ENCODE data around the gene ABHD15. TPM values are rescaled to one million over a fixed set of nuclear protein-coding genes. Genes with fewer than 3 reads are reported as not detected.

ABHD15 gene
- polyA plus RNA-seq, 10 donors = 3.1 to 5.1 (median 4.0) TPM

DNA sequence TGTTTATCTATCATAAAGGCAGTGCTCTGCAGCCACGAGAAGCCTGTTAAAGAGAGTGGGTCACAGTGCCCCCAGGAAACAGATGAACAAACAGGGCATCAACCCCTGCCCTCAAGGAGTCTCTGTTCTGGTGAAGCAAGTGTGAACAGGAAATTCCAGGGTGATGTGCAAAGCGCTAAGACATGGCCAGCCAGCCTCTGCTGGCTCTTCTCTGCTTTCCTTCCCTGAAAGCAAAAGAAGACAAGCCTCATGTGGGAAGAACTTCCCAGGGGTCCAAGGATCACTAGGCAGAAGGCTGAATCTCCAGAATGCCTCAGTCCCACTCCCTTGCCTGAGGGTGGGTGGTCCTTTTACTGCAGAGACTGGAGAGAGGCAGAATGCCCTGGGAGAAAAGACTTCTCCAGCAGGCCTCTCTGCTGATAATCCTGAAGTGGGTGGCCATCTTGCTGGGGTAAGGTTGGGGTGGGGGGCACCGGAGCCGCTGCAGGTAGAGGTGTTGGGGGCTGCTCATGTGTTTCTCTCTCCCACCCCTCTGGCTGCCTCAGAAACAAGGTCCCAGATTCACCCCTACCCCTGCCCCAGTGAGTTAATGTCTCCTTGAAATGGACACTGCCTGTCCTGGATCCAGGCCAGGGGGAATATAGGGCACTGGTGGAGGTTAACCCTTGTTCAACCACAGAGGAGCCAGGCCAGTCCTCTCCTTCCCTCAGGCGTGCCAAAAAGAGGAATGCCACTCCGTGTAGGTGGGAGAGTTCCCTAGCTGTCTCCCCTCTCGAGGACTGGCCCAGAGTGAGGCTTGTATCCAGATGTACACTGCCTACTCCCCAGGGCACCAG, 28.5 kb upstream of the ABHD15 start:
- no peak for DNase-seq

- DNase-seq = no peak
These were observed 27.8 kb upstream of the ABHD15 start for GRCh38 chr17:29594519-29595090.

- DNase-seq = no peak
These were observed 27.0 kb upstream of the ABHD15 start for GRCh38 chr17:29593591-29594518.

DNA sequence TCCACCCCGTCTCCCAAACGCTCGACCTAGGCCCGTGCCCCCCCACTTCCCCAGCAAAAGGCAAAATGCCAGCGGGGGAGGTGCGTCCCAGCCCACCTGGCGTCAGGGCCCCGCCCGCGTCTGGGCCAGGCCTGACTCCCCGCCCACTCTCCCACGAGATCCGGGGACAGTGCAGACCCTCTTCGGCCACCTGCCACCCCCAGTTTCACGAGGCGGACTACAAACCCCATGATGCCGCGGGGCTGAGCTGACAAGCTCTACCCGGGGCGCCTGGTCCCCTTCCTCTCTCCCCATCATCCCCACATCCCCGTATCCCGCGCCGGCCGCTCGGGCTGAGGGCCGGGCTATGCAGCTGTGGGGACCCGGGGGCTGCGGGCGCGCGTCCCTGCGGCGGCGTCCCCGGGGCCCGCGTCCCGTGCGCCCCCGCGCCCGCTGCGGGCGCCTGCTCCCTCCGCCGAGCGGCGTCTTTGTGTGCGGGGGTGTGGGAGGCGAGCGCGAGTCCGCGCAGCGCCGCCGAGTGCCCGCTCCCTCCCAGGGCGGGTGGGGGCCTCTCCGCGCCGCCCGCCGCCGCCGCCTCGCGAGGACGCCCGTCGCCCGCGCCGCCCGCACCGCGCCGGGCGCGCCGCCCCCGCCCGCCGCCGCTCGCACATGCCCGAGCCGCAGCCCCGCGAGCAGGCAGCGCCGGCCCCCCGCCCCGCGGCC, 26.2 kb upstream of the ABHD15 start, which contains the start of gene ANKRD13B:
Gene ANKRD13B, plus strand, starts transcription at position 283 of the 702 bp plus-strand sequence. CDS start 490 bp downstream, outside the sequence.
- DNase-seq = peak in 1 of 3 donors; percentile 73

GRCh38 chr17:29591737-29592608, 25.1 kb upstream of the ABHD15 start:
- DNase-seq = peak; percentile 81 to 95 (median 89)

- peak in 2 of 3 donors; percentile 77 to 82 for DNase-seq
These were observed 24.4 kb upstream of the ABHD15 start for GRCh38 chr17:29591146-29591736.

- DNase-seq = no peak
These were observed 23.7 kb upstream of the ABHD15 start for GRCh38 chr17:29590411-29591145.

DNA sequence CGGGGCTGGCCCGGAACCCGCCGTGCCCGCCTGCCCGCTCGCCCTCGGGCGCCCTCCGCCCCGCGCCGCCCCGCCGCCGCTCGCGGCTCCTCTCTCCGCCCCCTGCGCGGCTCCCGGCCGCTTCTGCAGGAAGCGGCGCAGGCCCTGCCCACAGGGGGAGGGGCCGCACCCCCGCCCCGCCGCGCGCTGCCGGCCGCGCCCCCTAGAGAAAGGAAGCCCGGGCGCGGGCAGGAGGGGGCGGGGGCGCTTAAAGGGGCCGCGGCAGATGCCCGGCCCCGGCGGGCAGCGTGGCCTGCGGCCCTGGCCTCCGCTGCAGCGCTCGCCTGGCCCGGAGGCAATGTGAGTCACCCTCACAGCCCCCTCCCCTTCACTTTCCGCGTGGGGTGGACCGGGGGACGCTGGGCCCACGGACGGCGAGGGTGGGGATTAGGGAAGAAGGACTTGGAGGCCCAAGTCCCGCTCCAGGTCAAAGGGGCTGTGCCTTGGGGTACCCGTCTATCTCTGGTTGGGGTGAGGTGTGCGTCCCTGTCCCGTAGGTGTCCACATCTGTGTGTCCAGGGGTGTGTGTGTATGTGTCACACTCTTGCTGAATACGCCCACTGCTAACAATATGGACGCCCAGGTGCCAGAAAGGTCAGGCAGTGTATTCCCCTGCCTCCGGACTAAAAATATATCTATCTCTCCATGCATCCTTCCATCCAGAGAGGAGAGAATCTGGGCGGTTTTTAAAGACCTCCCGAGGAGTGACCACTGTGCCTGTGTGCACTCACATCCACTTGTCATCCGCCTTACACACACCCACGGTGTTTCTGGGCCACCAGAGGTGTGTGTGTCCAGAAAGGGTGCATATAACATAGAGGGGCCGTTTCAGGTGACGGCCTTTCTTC, 22.9 kb upstream of the ABHD15 start, which contains the start of gene GIT1:
Gene GIT1, minus strand, starts transcription at position 125 of the 887 bp plus-strand sequence. CDS start 270 bp downstream, outside the sequence.
- DNase-seq = peak; percentile 89 to 95 (median 91)

GRCh38 chr17:29588562-29589411, 21.9 kb upstream of the ABHD15 start:
- peak in 1 of 3 donors; percentile 67 for DNase-seq

DNA sequence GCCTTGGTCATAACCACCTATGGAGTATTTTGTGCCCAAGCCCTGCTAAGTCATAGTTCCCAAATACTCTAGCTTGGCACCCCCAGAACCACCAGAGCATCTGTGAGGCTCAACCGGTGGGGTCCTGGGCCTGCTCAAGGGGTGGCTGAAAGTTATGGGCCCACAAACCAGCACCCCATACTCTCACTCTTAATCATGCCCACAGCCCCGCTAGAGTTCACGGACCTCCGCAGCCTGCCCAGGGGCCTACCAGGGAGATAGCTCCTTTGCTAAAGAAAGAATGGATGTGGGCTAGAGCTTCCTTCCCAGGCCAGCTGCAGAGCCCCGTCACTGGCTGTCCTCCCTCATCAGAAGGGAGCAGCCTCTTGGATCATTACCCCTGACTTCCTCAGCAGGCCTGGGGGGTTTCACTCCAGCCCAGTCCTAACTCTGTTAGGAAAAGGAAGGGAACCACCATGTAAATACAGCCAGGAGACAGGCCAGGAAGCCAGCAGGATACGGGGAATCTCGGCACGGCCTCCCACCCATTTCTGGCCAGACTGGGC, 21.3 kb upstream of the ABHD15 start:
- DNase-seq = no peak

DNA sequence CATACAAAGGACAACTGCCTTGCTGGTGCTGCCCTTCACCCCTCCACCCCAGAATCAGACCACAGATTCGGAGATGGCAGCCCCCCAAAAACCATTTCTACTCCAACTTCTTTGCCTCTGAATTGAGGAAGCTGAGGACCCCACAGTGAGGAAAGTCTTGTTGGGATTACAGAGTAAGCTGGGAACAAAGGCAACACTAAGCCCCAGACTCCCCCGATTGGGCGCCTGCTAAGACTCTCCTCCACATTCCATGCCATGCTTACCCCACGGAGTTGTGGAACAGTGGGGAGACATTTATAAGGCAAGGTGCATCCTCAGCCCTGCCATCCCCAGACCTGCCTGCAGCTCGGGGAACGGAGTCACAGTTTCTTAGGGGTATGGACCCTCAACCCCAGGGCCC, 20.8 kb upstream of the ABHD15 start:
- DNase-seq = no peak

GRCh38 chr17:29586676-29587469, 20.0 kb upstream of the ABHD15 start:
- DNase-seq = no peak

DNA sequence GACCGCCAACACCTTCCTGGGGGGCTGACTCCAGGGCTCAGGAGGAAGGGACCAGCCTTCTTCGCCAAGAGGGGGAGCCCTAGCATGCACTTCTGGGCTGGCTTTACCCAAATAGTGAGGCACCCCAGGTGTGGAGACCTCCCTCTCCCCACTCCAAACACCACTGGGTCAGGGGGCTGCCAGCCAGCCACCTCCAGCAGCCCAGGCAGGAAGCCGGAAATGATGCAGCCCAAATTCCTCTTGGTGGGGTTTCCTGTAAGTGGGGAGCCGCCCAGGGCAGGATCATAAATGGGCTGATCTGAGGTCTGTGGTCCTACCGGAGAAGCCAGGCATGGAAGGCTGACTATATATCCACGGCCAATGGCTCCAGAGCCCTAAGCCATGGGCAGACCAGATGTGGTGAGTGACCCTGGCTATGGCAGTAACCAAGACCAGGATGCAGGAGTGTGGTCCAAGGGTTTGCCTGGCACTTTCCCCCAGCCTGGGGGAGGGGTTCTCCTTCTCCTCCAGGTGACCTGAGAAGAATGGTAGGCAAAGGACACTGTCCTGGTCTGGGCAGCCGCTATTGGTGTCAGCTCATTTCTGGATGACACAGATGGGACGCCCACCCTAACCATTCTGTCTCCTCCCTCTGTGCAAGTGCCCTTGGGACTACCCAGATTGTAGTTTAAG, 18.4 kb upstream of the ABHD15 start:
- no peak for DNase-seq

GRCh38 chr17:29584452-29585079, 17.7 kb upstream of the ABHD15 start:
- DNase-seq = no peak

Measured in muscle of back (tissue), 11 donors.